ENCODE data around the gene CCDC142. TPM values are rescaled to one million over a fixed set of nuclear protein-coding genes. Genes with fewer than 3 reads are reported as not detected.

CCDC142 gene
- total and polyA plus RNA-seq, 2 experiments from 2014 or later = 5.1 to 12.3 TPM

DNA sequence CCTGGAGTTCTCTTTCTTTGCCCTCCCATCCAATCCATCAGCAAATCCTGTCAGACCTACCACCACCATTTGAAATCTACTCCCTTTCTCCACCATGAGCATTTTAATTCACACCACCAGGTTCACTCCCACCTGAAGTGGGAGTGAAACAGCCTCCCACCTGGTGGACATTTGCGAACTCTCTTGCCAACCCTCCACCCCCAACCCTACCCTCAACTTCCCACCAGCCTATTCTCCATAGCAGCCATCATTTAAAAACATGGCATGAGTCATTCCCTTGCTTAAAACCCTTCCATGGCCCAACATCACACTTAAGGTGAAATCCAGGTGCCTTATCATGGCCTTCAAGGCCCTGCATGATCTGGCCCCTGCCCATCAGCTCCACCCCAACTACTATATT lies 44.5 kb downstream of the CCDC142 start:
- DNase-seq (ENCODE audit: low spot score) = no peak
- H3K36me3 ChIP-seq (ENCODE audit: insufficient read depth) = no peaks in the 10 kb centered on the region
- H3K9me3 Mint-ChIP-seq = no peaks in the 10 kb centered on the region

More for the DNA sequence above, 44.5 kb downstream of the CCDC142 start:
- Histone ChIP-seq H3K27me3 (ENCODE audit: insufficient read depth) (no peaks in the 10 kb centered on the region), H3K9me2 (ENCODE audit: insufficient read depth) (no peaks in the 10 kb centered on the region), H3K79me2 (replicated peaks; ENCODE audit: insufficient read depth) (peaks cover 60% of the 10 kb centered on the region), H3K4me1 (ENCODE audit: insufficient read depth) (peaks cover 35% of the 10 kb centered on the region), H2AFZ (no peak overlapping the region), H3F3A (replicated peaks; ENCODE audit: low read depth) (peaks cover 18% of the 10 kb centered on the region), H3K4me3 (0 out of 2 replicates have a peak overlapping the region, but pooled peaks have one; percentile 30), H3K27ac (ENCODE audit: low read depth) (no peak overlapping the region), H4K20me1 (replicated peaks; ENCODE audit: insufficient read depth) (peaks cover 34% of the 10 kb centered on the region), H3K4me2 (peak overlapping the region; percentile 48; the same call in 1 of the 2 replicates)
- no peak for ATAC-seq
- TF ChIP-seq ZNF462 (CRISPR knock-in tag; IDR thresholded peaks at IDR 0.05) = no peak
- peaks cover 23% of the 10 kb centered on the region for H3K27me3 Mint-ChIP-seq (ENCODE audit: insufficient read depth, low read depth, poor library complexity)
- H3K36me3 Mint-ChIP-seq (ENCODE audit: low read depth) = peaks cover 27% of the 10 kb centered on the region
- peak overlapping the region; percentile 98; the same call in 2 of the 3 replicates for H3K4me3 Mint-ChIP-seq
- H3K4me1 Mint-ChIP-seq = peaks cover 40% of the 10 kb centered on the region
- H3K27ac Mint-ChIP-seq = peak overlapping the region; percentile 64; the same call in 1 of the 2 replicates

All from GM23338 (cell line).